GM12892 (cell line): ENCODE measurements around the gene IGF2BP1.
"Not testable (repeated sequence)": the region's sequence is repeated elsewhere in the genome, so short reads cannot be mapped to it uniquely, and the experiment has no call there.

Experiments
- DNase-seq: peaks from one replicate; pipeline ENCODE4 v3.0.0; 2011; ENCODE audit not compliant: insufficient read length
- FAIRE-seq: peaks from 2 replicates; lab custom pipeline; 2011; peaks lifted over from hg19 to GRCh38; lab: Jason Lieb, UNC
- POLR2A ChIP-seq: IDR thresholded peaks from 2 replicates; pipeline ENCODE4 v1.6.1; 2011; ENCODE audit warnings: low read depth, low read length, control low read depth
- POLR2AphosphoS5 ChIP-seq: IDR thresholded peaks from 2 replicates; pipeline ENCODE4 v1.6.1; 2011; ENCODE audit warnings: low read depth, low read length, control low read depth
- TAF1 ChIP-seq: IDR thresholded peaks from 2 replicates; pipeline ENCODE4 v1.6.1; 2011; ENCODE audit warnings: low read depth, mild to moderate bottlenecking, control low read depth, low read length, borderline replicate concordance

IGF2BP1 gene

DNA sequence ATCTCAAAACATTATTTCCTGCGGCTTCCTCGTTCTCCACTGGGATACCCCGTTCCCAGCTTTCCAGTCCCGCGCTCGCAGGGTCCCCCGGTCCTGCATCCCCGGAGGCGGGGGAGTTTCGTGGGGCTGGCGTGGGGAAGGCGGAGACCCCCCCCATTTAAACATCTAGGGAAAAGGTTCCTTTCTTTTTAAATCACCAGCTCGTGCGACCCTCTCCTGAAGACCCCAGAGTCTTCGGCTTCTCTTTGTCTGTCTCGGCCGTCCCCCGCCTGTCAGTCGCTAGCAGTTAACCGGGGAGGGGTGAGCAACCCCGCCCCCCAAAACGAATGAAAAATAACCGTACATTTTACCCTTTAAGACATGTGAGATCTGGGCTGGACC lies 473 bp upstream of the IGF2BP1 start:
- FAIRE-seq (no peak), DNase-seq (no peak)
- no peak for TF ChIP-seq POLR2A
- no peak for TF ChIP-seq TAF1
- no peak for TF ChIP-seq POLR2AphosphoS5

GRCh38 chr17:48997827-48998586 lies 822 bp downstream of the IGF2BP1 start:
- FAIRE-seq (peak; percentile 56), DNase-seq (no peak)
- TF ChIP-seq POLR2AphosphoS5 (no peak), POLR2A (no peak), TAF1 (no peak)

GRCh38 chr17:48998587-48999440 lies 1.6 kb downstream of the IGF2BP1 start:
- TF ChIP-seq TAF1 (no peak), POLR2AphosphoS5 (no peak), POLR2A (no peak)
- no peak for DNase-seq
- FAIRE-seq: no peak

GRCh38 chr17:49000943-49001342 lies 3.8 kb downstream of the IGF2BP1 start:
- DNase-seq: no peak
- no peak for FAIRE-seq
- no peak for TF ChIP-seq TAF1
- no peak for TF ChIP-seq POLR2AphosphoS5
- TF ChIP-seq POLR2A: no peak

DNA sequence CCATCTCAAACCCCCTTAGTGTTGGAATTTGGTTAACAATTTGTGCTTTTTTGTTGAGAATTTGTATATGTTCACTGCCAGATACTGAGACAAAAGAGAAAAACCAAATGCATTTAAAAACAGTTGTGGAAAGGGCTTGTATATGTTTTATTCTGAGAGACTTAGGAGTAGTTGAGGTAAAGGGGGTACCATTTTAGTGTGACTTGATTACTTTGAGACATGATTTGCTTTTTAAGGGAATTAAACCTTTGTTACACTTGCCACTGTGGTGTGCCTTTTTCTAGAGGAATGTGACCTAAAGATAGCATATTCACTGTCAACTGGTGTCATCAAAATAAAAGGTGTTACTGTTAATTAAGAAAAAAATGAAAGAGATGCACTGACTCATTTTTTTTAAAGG lies 4.5 kb downstream of the IGF2BP1 start:
- FAIRE-seq (no peak), DNase-seq (no peak)
- TF ChIP-seq POLR2AphosphoS5 (no peak), TAF1 (no peak), POLR2A (no peak)

DNA sequence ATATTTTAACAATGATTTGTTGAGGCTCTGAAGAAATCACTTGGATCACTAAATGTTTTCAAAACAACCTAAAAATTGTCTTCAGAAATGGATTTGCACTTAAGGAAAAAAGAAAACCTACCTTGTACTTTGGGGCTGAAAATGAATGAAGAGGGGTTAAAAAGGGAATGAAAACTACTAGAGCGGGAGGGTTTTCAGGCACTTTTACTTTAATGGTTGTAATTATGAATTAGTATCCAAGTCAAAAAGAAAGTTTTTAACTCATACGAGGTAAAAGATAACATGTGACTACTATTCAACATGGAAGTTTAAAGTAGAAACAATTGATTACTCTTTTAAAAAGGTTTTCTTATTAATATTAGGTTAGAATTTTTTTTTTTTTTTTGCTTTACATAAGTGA lies 5.1 kb downstream of the IGF2BP1 start:
- DNase-seq (no peak), FAIRE-seq (peak; percentile 9)
- no peak for TF ChIP-seq POLR2A
- no peak for TF ChIP-seq TAF1
- no peak for TF ChIP-seq POLR2AphosphoS5

DNA sequence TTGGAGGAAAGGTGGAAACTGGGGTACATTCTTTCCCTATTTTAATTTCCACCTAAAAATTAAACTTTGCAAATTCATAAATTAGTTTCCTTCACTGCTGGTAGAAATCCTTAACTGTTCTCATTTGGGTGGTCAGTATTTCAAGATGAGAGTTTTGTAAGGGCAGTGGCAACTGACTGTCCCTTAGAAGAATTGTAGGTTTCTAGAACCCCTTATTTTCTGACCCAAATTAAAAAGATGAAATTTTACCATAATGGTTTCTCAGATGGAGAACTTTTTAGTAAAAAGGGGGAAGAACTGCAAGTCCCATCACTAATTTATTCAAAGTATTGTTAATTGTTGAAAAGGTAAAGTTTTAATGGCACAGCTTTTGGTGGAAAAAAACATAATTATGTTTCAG lies 5.6 kb downstream of the IGF2BP1 start:
- FAIRE-seq (no peak), DNase-seq (no peak)
- no peak for TF ChIP-seq TAF1
- TF ChIP-seq POLR2AphosphoS5: no peak
- no peak for TF ChIP-seq POLR2A

DNA sequence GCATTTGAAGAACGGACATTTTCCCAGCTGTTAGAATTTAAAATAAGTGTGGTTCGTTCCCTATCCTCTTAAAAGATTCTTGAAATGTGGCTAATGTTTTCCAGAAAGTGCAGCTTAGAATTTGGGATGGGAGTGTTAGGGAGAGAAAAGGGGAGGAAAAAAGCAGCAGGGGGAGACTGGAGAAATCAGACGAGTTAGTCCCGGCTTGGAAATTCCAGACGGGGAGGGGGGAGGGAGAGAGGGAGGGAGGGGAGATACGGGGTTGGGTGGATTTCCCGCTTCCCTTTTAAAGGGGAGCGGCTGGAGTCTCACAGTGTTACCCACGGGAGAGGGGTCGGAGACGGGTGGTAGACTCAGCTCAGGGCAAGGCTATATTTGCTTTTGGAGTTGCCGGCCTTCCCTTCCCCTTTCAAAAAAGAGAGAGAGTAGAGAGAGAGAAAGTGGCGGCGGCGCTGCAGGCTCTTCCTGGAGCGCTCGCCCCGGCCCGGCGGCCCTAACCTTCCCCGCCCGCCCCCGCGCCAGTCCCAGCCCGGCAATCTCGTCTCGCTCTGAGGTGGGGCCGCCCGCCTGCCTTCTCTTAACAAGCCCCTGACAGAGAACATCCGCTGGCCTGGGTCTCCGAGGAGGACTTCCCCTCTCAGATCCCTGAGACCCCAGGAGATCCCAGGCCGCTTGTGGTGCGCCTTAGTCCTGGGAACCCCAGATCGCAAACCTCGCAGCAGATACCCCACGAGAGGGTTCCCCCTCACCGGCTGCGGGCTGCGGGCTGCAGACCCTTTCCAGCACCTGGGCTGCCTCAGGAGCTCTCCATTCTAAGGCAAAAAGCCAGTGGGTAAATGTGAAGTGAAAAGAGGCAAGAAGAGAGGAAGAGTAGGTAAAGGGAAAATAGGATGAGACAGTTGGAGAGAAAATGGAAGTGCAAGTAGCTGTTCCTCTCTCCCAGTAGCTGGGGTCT lies 6.6 kb downstream of the IGF2BP1 start:
- DNase-seq (no peak), FAIRE-seq (no peak)
- TF ChIP-seq TAF1: no peak
- TF ChIP-seq POLR2A: no peak
- no peak for TF ChIP-seq POLR2AphosphoS5

- no peak for DNase-seq
- FAIRE-seq: no peak
- TF ChIP-seq TAF1: no peak
- no peak for TF ChIP-seq POLR2A
- no peak for TF ChIP-seq POLR2AphosphoS5
Measured at GRCh38 chr17:49005140-49005539, 8.0 kb downstream of the IGF2BP1 start.

GRCh38 chr17:49008908-49009307 lies 11.7 kb downstream of the IGF2BP1 start:
- FAIRE-seq: not testable (repeated sequence)

DNA sequence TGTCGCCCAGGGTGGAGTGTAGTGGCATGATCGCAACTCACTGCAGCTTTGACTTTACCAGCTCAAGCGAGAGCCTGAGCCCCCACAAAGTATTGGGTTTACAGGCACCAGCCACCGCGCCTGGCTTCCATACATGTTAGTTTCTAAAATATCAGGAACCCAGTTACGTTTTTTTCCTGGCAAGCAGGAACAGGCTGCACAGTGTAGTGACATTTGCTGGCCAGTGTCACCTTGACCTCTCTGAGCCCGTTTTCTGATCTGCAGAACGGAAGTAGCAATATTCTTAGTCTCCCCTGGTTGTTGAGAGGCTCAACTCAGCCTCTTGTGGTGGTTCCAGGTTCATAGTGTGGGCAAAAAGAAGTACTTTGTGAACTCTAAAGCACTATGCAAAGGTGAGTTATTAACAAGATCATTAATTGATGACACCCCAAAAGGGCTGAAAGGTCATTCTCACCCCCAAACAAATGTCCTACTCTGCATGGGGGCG lies 15.6 kb downstream of the IGF2BP1 start:
- DNase-seq (no peak), FAIRE-seq (no peak)
- TF ChIP-seq TAF1: no peak
- no peak for TF ChIP-seq POLR2A
- no peak for TF ChIP-seq POLR2AphosphoS5

More at GRCh38 chr17:49008908-49009307, 11.7 kb downstream of the IGF2BP1 start:
- not testable (repeated sequence) for DNase-seq
